MM.1S (cell line): ENCODE measurements around the gene FAHD1.

Experiments
- CTCF ChIP-seq: fragments of 300-600 bp; sonication (generic); IDR thresholded peaks from 2 replicates; pipeline ENCODE4 v1.5.1; 2016; ENCODE audit warnings: antibody characterized with exemption, low read length, mixed read lengths
- EZH2 ChIP-seq: fragments of 300-600 bp; sonication (generic); optimal IDR thresholded peaks from 2 replicates; pipeline ENCODE3; 2017; ENCODE audit warnings: low read depth, mild to moderate bottlenecking, antibody characterized with exemption, low read length, mixed read lengths
- EZH2phosphoT487 ChIP-seq: fragments of 300-600 bp; sonication (generic); IDR thresholded peaks from 2 replicates; pipeline ENCODE4 v1.6.1; 2018; ENCODE audit warnings: antibody characterized with exemption, low read length

DNA sequence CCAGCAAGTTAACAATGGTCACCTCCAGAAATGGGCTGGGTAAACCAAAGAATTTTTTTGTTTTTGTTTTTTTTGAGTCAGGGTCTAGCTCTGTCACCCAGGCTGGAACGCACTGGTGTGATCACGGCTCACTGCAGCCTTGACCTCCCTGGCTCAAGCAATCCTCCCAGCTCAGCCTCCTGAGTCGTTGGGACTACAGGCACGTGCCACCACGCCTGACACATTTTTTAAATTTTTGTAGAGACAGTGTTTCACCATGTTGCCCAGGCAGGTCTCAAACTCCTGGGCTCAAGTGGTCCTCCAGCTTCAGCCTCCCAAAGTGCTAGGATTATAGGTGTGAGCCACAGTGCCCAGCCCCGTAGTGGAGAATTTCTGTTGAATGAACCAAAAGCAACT, 46.3 kb upstream of the FAHD1 start:
- TF ChIP-seq CTCF (no peak), EZH2phosphoT487 (no peak), EZH2 (no peak)
